GM23338 (cell line): Measurements from ENCODE around the gene SLC3A2. TPM values are rescaled to one million over a fixed set of nuclear protein-coding genes. Genes with fewer than 3 reads are reported as not detected.
A peak's percentile ranks its signal among the peaks of the same experiment; 100 is the strongest.

ENCODE experiments used
- ATAC-seq: fragments of 200-7000 bp; cut with Tn5 transposase; 3 replicates; pipeline ENCODE4 v1.9.1; 2020
- DNase-seq: peaks from one replicate; pipeline ENCODE4 v3.0.0-alpha.2; 2015; ENCODE audit warnings: low spot score
- H2AFZ ChIP-seq: fragments of 200-600 bp; sonication (generic); 2 replicates; pipeline ENCODE4 v1.8.0; 2016; ENCODE audit warnings: antibody characterized with exemption, mild to moderate bottlenecking, moderate library complexity
- H3F3A ChIP-seq: fragments of 200-600 bp; sonication (generic); replicated peaks from 2 replicates; pipeline ENCODE4 v1.8.0; 2017; ENCODE audit warnings: antibody characterized with exemption, mixed run types, low read depth
- H3K27ac ChIP-seq: fragments of 200-600 bp; sonication (generic); 2 replicates; pipeline ENCODE4 v1.6.1; 2016; ENCODE audit warnings: low read depth
- H3K27me3 ChIP-seq: fragments of 200-600 bp; sonication (generic); 2 replicates; pipeline ENCODE4 v1.8.0; 2016; ENCODE audit warnings: mild to moderate bottlenecking, mixed run types, moderate library complexity; ENCODE audit not compliant: insufficient read depth
- H3K36me3 ChIP-seq: fragments of 200-600 bp; sonication (generic); 2 replicates; pipeline ENCODE4 v1.8.0; 2016; ENCODE audit warnings: mild to moderate bottlenecking; ENCODE audit not compliant: insufficient read depth
- H3K4me1 ChIP-seq: fragments of 200-600 bp; sonication (generic); 2 replicates; pipeline ENCODE4 v1.8.0; 2016; ENCODE audit warnings: mild to moderate bottlenecking, moderate library complexity; ENCODE audit not compliant: insufficient read depth
- H3K4me2 ChIP-seq: fragments of 200-600 bp; sonication (generic); 2 replicates; pipeline ENCODE4 v1.7.1; 2017; ENCODE audit warnings: mixed run types
- H3K4me3 ChIP-seq: fragments of 200-600 bp; sonication (generic); 2 replicates; pipeline ENCODE4 v1.6.1; 2016; ENCODE audit warnings: mixed run types
- H3K79me2 ChIP-seq: fragments of 200-600 bp; sonication (generic); replicated peaks from 2 replicates; pipeline ENCODE4 v1.8.0; 2017; ENCODE audit warnings: mild to moderate bottlenecking; ENCODE audit not compliant: insufficient read depth
- H3K9me2 ChIP-seq: fragments of 200-600 bp; sonication (generic); 2 replicates; pipeline ENCODE4 v1.8.0; 2017; ENCODE audit not compliant: insufficient read depth
- H4K20me1 ChIP-seq: fragments of 200-600 bp; sonication (generic); replicated peaks from 2 replicates; pipeline ENCODE4 v1.8.0; 2017; ENCODE audit warnings: mild to moderate bottlenecking; ENCODE audit not compliant: insufficient read depth
- H3K27ac Mint-ChIP-seq: 2 replicates; pipeline ENCODE4 v1.8.0; 2020; ENCODE audit warnings: inconsistent platforms, mild to moderate bottlenecking, moderate library complexity, mixed read lengths
- H3K27me3 Mint-ChIP-seq: 3 replicates; pipeline ENCODE4 v1.8.0; 2022; ENCODE audit warnings: low read depth, mild to moderate bottlenecking, moderate library complexity, mixed read lengths, inconsistent platforms; ENCODE audit not compliant: insufficient read depth, poor library complexity
- H3K36me3 Mint-ChIP-seq: 3 replicates; pipeline ENCODE4 v1.8.0; 2021; ENCODE audit warnings: low read depth, mild to moderate bottlenecking, inconsistent platforms, moderate library complexity, mixed read lengths
- H3K4me1 Mint-ChIP-seq: 3 replicates; pipeline ENCODE4 v1.8.0; 2020; ENCODE audit warnings: mild to moderate bottlenecking, inconsistent platforms, mixed read lengths
- H3K4me3 Mint-ChIP-seq: 3 replicates; pipeline ENCODE4 v1.8.0; 2021; ENCODE audit warnings: moderate library complexity, mild to moderate bottlenecking, inconsistent platforms, mixed read lengths
- H3K9me3 Mint-ChIP-seq: 3 replicates; pipeline ENCODE4 v1.8.0; 2020; ENCODE audit warnings: moderate library complexity, mild to moderate bottlenecking, inconsistent platforms, mixed read lengths
- CREB1 ChIP-seq: fragments of 250-450 bp; sonication (Bioruptor Pico); IDR thresholded peaks from 2 replicates; pipeline ENCODE4 v1.5.0; 2020; ENCODE audit warnings: low read depth, mild to moderate bottlenecking, moderate library complexity
- EZH2 ChIP-seq: fragments of 200-600 bp; sonication (generic); IDR thresholded peaks from one replicate; pipeline ENCODE4 v1.8.0; 2017; ENCODE audit warnings: antibody characterized with exemption, mild to moderate bottlenecking, low read depth; ENCODE audit not compliant: unreplicated experiment
- EZH2phosphoT487 ChIP-seq: fragments of 200-600 bp; sonication (generic); IDR thresholded peaks from one replicate; pipeline ENCODE4 v1.8.1; 2018; ENCODE audit warnings: antibody characterized with exemption; ENCODE audit not compliant: unreplicated experiment
- NANOG ChIP-seq: IDR thresholded peaks from 2 replicates; pipeline ENCODE4 v1.6.1; 2016; ENCODE audit warnings: antibody characterized with exemption, borderline replicate concordance
- POLR2AphosphoS5 ChIP-seq: IDR thresholded peaks from 2 replicates; pipeline ENCODE4 v1.6.1; 2016; ENCODE audit warnings: antibody characterized with exemption, low read depth
- STAT1 ChIP-seq: IDR thresholded peaks from one replicate; pipeline ENCODE4 v1.6.1; 2016; ENCODE audit warnings: antibody characterized with exemption; ENCODE audit not compliant: unreplicated experiment
- ZNF114 ChIP-seq: fragments of 250-450 bp; sonication (Bioruptor Pico); IDR thresholded peaks from 2 replicates; pipeline ENCODE4 v1.5.0; 2020; ENCODE audit warnings: mild to moderate bottlenecking, moderate library complexity
- polyA plus RNA-seq: library from polyadenylated mRNA; unstranded; fragments of >200 nt; fragmentation: Nextera tagmentation; extraction: Ambion mirVana; gene quantifications from 2 replicates; pipeline ENCODE4 v1.2.1, GENCODE V29; 2016
- total RNA-seq: library from RNA; depleted of rRNA; stranded (reverse); fragments of >200 nt; shearing (Covaris generic); gene quantifications from 2 replicates; pipeline ENCODE4 v1.2.3, GENCODE V29; 2014
- TF ChIP-seq, protein P1 (sequence below): fragments of 250-450 bp; sonication (Bioruptor Pico); IDR thresholded peaks from 2 replicates; pipeline ENCODE4 v1.5.0; 2020; ENCODE audit warnings: mild to moderate bottlenecking, moderate library complexity
- TF ChIP-seq, protein P2 (sequence below): IDR thresholded peaks from one replicate; pipeline ENCODE4 v1.6.1; 2018; ENCODE audit warnings: antibody characterized with exemption; ENCODE audit not compliant: unreplicated experiment
- TF ChIP-seq, protein P3 (sequence below): IDR thresholded peaks from 2 replicates; pipeline ENCODE4 v1.6.1; 2016; ENCODE audit warnings: antibody characterized with exemption

SLC3A2 gene
- total and polyA plus RNA-seq, 2 experiments from 2014 or later, result 240 to 425 TPM

GRCh38 chr11:62856333-62856895 is 24.3 kb upstream of the SLC3A2 start (continued):
- TF ChIP-seq, protein P1, sequence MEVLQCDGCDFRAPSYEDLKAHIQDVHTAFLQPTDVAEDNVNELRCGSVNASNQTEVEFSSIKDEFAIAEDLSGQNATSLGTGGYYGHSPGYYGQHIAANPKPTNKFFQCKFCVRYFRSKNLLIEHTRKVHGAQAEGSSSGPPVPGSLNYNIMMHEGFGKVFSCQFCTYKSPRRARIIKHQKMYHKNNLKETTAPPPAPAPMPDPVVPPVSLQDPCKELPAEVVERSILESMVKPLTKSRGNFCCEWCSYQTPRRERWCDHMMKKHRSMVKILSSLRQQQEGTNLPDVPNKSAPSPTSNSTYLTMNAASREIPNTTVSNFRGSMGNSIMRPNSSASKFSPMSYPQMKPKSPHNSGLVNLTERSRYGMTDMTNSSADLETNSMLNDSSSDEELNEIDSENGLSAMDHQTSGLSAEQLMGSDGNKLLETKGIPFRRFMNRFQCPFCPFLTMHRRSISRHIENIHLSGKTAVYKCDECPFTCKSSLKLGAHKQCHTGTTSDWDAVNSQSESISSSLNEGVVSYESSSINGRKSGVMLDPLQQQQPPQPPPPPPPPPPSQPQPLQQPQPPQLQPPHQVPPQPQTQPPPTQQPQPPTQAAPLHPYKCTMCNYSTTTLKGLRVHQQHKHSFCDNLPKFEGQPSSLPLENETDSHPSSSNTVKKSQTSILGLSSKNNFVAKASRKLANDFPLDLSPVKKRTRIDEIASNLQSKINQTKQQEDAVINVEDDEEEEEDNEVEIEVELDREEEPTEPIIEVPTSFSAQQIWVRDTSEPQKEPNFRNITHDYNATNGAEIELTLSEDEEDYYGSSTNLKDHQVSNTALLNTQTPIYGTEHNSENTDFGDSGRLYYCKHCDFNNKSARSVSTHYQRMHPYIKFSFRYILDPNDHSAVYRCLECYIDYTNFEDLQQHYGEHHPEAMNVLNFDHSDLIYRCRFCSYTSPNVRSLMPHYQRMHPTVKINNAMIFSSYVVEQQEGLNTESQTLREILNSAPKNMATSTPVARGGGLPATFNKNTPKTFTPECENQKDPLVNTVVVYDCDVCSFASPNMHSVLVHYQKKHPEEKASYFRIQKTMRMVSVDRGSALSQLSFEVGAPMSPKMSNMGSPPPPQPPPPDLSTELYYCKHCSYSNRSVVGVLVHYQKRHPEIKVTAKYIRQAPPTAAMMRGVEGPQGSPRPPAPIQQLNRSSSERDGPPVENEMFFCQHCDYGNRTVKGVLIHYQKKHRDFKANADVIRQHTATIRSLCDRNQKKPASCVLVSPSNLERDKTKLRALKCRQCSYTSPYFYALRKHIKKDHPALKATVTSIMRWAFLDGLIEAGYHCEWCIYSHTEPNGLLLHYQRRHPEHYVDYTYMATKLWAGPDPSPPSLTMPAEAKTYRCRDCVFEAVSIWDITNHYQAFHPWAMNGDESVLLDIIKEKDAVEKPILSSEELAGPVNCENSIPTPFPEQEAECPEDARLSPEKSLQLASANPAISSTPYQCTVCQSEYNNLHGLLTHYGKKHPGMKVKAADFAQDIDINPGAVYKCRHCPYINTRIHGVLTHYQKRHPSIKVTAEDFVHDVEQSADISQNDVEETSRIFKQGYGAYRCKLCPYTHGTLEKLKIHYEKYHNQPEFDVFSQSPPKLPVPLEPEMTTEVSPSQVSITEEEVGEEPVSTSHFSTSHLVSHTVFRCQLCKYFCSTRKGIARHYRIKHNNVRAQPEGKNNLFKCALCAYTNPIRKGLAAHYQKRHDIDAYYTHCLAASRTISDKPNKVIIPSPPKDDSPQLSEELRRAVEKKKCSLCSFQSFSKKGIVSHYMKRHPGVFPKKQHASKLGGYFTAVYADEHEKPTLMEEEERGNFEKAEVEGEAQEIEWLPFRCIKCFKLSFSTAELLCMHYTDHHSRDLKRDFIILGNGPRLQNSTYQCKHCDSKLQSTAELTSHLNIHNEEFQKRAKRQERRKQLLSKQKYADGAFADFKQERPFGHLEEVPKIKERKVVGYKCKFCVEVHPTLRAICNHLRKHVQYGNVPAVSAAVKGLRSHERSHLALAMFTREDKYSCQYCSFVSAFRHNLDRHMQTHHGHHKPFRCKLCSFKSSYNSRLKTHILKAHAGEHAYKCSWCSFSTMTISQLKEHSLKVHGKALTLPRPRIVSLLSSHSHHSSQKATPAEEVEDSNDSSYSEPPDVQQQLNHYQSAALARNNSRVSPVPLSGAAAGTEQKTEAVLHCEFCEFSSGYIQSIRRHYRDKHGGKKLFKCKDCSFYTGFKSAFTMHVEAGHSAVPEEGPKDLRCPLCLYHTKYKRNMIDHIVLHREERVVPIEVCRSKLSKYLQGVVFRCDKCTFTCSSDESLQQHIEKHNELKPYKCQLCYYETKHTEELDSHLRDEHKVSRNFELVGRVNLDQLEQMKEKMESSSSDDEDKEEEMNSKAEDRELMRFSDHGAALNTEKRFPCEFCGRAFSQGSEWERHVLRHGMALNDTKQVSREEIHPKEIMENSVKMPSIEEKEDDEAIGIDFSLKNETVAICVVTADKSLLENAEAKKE (CRISPR knock-in tag), result no peak
- TF ChIP-seq CREB1, result no peak

DNA sequence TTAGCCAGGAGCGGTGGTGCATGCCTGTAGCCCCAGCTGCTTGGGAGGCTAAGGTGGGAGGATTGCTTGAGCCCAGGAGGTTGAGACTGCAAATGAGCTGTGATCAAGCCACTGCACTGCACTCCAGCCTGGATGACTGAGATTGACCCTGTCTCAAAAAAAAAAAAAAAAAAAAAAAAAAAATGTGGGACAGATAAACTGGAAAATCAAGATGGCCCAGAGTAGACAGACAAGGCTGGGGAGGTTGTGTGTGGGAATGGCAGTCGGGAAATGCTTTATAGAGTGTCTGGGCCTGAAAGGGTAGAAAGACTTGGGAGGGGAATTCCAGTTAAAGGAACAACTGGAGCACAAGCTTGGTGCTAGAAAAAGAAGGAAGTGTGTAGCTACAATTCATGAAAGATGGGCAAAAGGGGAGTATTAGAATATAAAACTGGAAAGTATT is 23.1 kb upstream of the SLC3A2 start:
- H3F3A ChIP-seq, result peaks cover 60% of the 10 kb centered on the region
- Mint-ChIP-seq H3K27me3 (peaks cover 54% of the 10 kb centered on the region), H3K4me3 (peak overlapping the region; percentile 98), H3K36me3 (peaks cover 88% of the 10 kb centered on the region), H3K9me3 (peaks cover 17% of the 10 kb centered on the region), H3K27ac (peak overlapping the region; percentile 100), H3K4me1 (peaks cover 56% of the 10 kb centered on the region)
- ATAC-seq (no peak), DNase-seq (no peak)
- H4K20me1 ChIP-seq, result peaks cover 39% of the 10 kb centered on the region
- peak overlapping the region; percentile 88 for H3K4me2 ChIP-seq
- no peaks in the 10 kb centered on the region for H3K27me3 ChIP-seq
- H3K27ac ChIP-seq, result peak overlapping the region; percentile 94
- peaks cover 34% of the 10 kb centered on the region for H3K36me3 ChIP-seq
- H3K4me3 ChIP-seq, result peak overlapping the region; percentile 100
- peaks cover 97% of the 10 kb centered on the region for H3K79me2 ChIP-seq
- peaks cover 67% of the 10 kb centered on the region for H3K4me1 ChIP-seq
- H3K9me2 ChIP-seq, result no peaks in the 10 kb centered on the region
- H2AFZ ChIP-seq, result no peak overlapping the region
- TF ChIP-seq POLR2AphosphoS5, result no peak
- TF ChIP-seq, protein P2, sequence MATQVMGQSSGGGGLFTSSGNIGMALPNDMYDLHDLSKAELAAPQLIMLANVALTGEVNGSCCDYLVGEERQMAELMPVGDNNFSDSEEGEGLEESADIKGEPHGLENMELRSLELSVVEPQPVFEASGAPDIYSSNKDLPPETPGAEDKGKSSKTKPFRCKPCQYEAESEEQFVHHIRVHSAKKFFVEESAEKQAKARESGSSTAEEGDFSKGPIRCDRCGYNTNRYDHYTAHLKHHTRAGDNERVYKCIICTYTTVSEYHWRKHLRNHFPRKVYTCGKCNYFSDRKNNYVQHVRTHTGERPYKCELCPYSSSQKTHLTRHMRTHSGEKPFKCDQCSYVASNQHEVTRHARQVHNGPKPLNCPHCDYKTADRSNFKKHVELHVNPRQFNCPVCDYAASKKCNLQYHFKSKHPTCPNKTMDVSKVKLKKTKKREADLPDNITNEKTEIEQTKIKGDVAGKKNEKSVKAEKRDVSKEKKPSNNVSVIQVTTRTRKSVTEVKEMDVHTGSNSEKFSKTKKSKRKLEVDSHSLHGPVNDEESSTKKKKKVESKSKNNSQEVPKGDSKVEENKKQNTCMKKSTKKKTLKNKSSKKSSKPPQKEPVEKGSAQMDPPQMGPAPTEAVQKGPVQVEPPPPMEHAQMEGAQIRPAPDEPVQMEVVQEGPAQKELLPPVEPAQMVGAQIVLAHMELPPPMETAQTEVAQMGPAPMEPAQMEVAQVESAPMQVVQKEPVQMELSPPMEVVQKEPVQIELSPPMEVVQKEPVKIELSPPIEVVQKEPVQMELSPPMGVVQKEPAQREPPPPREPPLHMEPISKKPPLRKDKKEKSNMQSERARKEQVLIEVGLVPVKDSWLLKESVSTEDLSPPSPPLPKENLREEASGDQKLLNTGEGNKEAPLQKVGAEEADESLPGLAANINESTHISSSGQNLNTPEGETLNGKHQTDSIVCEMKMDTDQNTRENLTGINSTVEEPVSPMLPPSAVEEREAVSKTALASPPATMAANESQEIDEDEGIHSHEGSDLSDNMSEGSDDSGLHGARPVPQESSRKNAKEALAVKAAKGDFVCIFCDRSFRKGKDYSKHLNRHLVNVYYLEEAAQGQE, result no peak
- TF ChIP-seq ZNF114 (CRISPR knock-in tag), result no peak
- TF ChIP-seq EZH2, result no peak
- TF ChIP-seq STAT1, result no peak
- TF ChIP-seq, protein P3, sequence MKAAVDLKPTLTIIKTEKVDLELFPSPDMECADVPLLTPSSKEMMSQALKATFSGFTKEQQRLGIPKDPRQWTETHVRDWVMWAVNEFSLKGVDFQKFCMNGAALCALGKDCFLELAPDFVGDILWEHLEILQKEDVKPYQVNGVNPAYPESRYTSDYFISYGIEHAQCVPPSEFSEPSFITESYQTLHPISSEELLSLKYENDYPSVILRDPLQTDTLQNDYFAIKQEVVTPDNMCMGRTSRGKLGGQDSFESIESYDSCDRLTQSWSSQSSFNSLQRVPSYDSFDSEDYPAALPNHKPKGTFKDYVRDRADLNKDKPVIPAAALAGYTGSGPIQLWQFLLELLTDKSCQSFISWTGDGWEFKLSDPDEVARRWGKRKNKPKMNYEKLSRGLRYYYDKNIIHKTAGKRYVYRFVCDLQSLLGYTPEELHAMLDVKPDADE, result no peak
- TF ChIP-seq NANOG, result no peak
- no peak for TF ChIP-seq EZH2phosphoT487
